ENCODE data around the gene RPN1. TPM values are rescaled to one million over a fixed set of nuclear protein-coding genes. Genes with fewer than 3 reads are reported as not detected.
A peak's percentile ranks its signal among the peaks of the same experiment; 100 is the strongest.

RPN1 gene
- total and polyA plus RNA-seq, 2 of the 13 experiments (the other 11 are each of a cell fraction or from before 2014, with no cell fraction given), result 290 to 342 TPM

DNA sequence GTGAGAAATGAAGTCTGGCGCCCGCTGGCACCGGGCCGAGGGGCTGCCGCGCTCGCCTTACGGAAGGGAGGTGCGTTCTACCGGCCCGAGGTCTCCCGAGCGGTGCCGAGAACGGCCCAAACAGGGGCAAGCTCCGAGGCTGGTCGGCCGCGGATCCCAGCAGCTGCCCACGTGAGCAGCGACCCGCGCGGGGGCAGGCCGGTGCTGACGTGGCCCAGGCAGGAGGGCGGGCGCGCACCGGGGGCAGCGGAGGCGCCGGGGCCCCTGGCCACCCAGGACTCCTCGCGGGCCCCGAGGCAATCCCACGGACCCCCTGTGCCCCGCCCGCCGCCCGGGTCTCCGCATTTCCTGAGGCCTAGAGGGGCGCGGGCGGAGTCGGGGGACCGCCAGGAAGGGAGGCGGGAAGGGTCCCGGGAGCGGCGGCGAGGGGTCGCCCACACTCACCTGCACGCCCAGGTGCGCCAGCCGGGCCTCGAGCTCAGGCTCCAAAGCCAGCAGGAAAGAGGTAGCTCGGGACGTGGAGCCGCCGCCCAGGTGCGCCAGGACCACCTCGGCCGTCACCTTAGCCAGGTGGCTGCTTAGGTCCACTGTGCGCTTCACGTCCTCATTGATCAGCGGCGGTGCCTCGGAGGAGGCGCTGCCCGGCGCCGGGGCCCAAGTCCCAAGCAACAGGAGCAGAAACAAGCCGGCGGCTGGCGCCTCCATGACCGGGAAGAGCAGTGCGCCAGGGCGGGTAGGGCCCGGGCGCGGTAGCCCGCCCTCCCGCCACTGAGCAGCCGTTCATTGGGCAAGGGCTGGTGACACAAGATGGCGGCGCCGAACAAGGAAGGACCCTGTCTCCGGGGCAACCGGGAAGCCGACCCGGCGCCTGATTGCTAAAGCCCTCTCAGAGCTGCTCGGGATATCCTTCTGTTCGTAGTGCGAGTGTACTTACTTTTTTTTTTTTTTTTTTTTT lies at the start of gene RPN1 (continued):
- TF ChIP-seq TSC22D2 (CRISPR knock-in tag; IDR thresholded peaks at IDR 0.05; ENCODE audit: borderline replicate concordance) (no peak), ZSCAN29 (CRISPR knock-in tag; conservative IDR thresholded peaks at IDR 0.05) (no peak), ZSCAN31 (CRISPR knock-in tag; IDR thresholded peaks at IDR 0.05; ENCODE audit: low read depth) (peak; percentile 80), ZNF24 (IDR thresholded peaks at IDR 0.05) (no peak), CCDC6 (CRISPR knock-in tag; IDR thresholded peaks at IDR 0.05) (no peak), ZNF329 (CRISPR knock-in tag; IDR thresholded peaks at IDR 0.05; ENCODE audit: low read depth) (no peak), ZFYVE20 (CRISPR knock-in tag; IDR thresholded peaks at IDR 0.05; ENCODE audit: borderline replicate concordance, low read depth) (no peak), PHF21A (CRISPR knock-in tag; IDR thresholded peaks at IDR 0.05) (no peak), HNRNPK (IDR thresholded peaks at IDR 0.05; ENCODE audit: low read depth, low read length, poor library complexity, severe bottlenecking) (no peak), ZFP36L2 (CRISPR knock-in tag; IDR thresholded peaks at IDR 0.05) (no peak), KAT2B (IDR thresholded peaks at IDR 0.05; ENCODE audit: borderline replicate concordance, low read depth, low read length) (no peak), IRF2 (CRISPR knock-in tag; IDR thresholded peaks at IDR 0.05) (peak; percentile 14; the same call in 1 of the 2 replicates), CHCHD3 (CRISPR knock-in tag; IDR thresholded peaks at IDR 0.05) (peak; percentile 63), CREB1 (IDR thresholded peaks at IDR 0.05) (peak; percentile 87), CREB1 (CRISPR knock-in tag; IDR thresholded peaks at IDR 0.05) (peak; percentile 95), FIP1L1 (IDR thresholded peaks at IDR 0.05; ENCODE audit: borderline replicate concordance, insufficient read depth, low read depth, low read length) (no peak), POLR2AphosphoS5 (IDR thresholded peaks at IDR 0.05; ENCODE audit: low read depth, low read length) (peak; percentile 78), ZNF18 (CRISPR knock-in tag; IDR thresholded peaks at IDR 0.05; ENCODE audit: insufficient replicate concordance) (peak; percentile 42), GTF3A (CRISPR knock-in tag; conservative IDR thresholded peaks at IDR 0.05) (no peak), PHB2 (IDR thresholded peaks at IDR 0.05; ENCODE audit: partially characterized antibody) (no peak), PRDM10 (CRISPR knock-in tag; IDR thresholded peaks at IDR 0.05; ENCODE audit: low read depth) (0 out of 2 replicates have a peak, but pooled peaks have one; percentile 15)
- TF ChIP-seq, protein P1, sequence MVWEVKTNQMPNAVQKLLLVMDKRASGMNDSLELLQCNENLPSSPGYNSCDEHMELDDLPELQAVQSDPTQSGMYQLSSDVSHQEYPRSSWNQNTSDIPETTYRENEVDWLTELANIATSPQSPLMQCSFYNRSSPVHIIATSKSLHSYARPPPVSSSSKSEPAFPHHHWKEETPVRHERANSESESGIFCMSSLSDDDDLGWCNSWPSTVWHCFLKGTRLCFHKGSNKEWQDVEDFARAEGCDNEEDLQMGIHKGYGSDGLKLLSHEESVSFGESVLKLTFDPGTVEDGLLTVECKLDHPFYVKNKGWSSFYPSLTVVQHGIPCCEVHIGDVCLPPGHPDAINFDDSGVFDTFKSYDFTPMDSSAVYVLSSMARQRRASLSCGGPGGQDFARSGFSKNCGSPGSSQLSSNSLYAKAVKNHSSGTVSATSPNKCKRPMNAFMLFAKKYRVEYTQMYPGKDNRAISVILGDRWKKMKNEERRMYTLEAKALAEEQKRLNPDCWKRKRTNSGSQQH (CRISPR knock-in tag; IDR thresholded peaks at IDR 0.05; ENCODE audit: low read depth), result peak; percentile 26
- TF ChIP-seq, protein P2, sequence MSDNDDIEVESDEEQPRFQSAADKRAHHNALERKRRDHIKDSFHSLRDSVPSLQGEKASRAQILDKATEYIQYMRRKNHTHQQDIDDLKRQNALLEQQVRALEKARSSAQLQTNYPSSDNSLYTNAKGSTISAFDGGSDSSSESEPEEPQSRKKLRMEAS (IDR thresholded peaks at IDR 0.05), result peak; percentile 73

Data from HepG2 (cell line).